HG03280 (cell line): Measurements from ENCODE around the gene NCSTN.

Experiments used
- ATAC-seq: cut with Tn5 transposase; IDR thresholded peaks from one replicate; pipeline ENCODE4 v1.9.1; 2021; ENCODE audit warnings: mild to moderate bottlenecking, moderate library complexity; ENCODE audit not compliant: unreplicated experiment

Gene NCSTN

GRCh38 chr1:160342953-160343869 is at the start of gene NCSTN, which contains the start of gene COPA:
Gene NCSTN (plus strand): TSS chr1:160343383. CDS start chr1:160343397, 14 bp downstream.
Gene COPA (minus strand): TSS chr1:160343250. CDS start chr1:160343170, 80 bp downstream.
- peak; percentile 94 for ATAC-seq

DNA sequence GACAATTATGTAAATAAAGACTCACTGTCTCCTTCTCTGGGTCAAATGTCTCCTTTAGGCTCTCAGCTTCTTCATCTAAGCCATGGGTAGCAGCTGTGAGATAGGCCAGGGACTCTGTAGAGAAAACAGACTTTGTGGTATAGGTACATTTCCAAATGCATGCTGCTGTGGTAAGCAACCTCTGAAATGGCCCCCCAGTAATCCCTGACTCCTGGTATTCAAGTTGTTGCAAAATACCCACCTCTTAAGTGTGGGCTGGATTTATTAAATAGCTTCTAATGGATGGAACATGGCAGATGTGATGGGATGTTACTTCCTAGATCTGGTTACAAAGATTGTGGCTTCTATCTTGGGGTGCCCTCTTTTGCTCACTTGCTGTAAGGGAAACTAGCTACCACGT is 47.1 kb upstream of the NCSTN start:
- no peak for ATAC-seq

DNA sequence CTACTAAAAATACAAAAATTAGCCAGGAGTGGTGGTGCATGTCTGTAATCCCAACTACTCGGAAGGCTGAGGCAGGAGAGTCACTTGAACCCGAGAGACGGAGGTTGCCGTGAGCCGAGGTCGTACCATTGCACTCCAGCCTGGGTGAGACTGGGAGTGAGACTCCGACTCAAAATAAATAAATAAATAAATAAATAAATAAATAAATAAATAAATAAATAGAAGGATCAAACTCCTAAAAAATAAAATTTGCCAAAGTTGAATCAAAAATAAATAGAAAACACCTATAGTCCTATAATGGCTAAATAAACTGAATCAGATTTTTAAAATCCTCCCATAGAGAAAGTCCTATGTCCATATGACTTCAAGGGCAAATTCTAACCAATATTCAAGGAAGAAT is 43.0 kb upstream of the NCSTN start:
- ATAC-seq = no peak

GRCh38 chr1:160307118-160307791 is 35.9 kb upstream of the NCSTN start:
- ATAC-seq = no peak

GRCh38 chr1:160308451-160309184 is 34.6 kb upstream of the NCSTN start:
- ATAC-seq = no peak

- no peak for ATAC-seq
Observed at GRCh38 chr1:160309185-160309557, 34.0 kb upstream of the NCSTN start.

DNA sequence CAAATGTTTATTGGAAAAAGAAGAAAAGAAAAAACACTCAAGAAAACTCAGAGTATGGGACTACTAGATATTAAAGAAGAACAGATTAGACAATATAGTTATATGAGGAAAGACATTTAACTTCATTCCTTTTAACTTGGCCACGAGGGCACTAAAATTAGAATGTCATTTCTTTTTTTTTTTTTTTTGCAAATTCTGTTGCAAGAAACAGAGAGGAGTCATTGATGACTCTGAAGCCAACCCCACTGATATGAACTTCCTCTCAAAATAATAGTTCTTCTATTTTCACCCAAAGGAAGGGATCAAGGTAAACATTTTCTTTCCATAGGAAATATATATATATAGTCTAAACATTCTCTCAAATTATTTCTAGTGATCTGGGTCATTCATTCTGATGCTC is 33.6 kb upstream of the NCSTN start:
- ATAC-seq = no peak

DNA sequence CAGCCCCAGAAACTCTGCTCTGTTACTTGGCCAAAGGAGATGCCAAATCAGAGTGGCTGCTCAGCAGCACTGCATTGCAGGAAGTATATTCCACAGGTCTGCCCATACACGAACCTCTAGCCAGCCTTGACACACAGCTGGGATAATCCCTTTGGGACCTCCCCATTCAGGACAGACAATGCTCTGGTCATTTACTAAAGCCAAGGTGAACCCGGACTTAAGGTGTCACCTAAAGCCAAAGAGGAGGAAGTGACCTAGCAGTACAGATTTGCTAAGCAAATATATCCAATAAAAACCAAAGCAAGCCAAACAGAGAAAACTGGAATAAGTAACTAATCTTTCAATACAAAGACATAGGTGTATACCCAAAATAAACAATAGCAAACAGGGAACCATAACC is 27.8 kb upstream of the NCSTN start:
- no peak for ATAC-seq

- no peak for ATAC-seq
Observed at GRCh38 chr1:160322831-160323230, 20.4 kb upstream of the NCSTN start.

DNA sequence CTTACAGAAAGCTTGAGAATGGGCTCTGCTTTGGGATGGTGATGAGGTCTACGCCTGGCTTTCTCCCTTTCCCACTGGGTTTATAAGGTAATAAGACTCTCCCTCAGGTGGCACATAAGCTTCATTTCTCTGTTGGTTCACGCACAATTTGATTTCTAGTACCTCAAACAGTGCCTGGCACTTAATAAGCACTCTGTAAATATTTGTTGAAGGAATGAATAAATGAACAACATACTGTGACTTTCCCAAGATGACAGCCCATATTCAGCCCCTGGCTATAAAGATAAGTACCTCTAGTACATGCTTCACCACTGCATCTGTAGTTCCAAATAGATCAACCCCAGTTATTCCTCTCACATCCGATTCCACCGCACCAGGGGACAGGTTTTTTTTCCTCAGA is 17.9 kb upstream of the NCSTN start:
- ATAC-seq = no peak

- ATAC-seq = no peak
Observed at GRCh38 chr1:160326418-160326817, 16.8 kb upstream of the NCSTN start.

DNA sequence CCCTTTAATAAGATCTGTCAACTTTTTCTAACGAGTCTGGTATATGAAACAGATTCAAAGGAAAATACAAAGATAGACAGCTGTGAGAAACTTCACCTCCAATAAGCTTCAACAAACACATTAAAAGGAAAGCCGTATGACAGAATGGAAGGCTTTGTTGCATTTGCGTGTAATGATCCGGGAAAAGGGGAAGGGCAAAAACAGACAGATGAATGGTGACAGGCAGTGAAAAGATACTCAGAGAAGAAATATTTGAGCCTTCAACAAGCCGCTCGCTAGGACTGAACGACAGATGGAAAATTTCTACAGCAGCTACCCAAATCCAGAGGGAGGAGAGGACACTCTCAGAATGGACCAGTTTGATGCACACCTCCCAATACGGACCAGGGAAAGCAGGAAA is 15.0 kb upstream of the NCSTN start:
- ATAC-seq = no peak

- no peak for ATAC-seq
Observed at GRCh38 chr1:160330119-160330518, 13.1 kb upstream of the NCSTN start.

- no peak for ATAC-seq
Observed at GRCh38 chr1:160332516-160332915, 10.7 kb upstream of the NCSTN start.

GRCh38 chr1:160338580-160338979 is 4.6 kb upstream of the NCSTN start:
- no peak for ATAC-seq

DNA sequence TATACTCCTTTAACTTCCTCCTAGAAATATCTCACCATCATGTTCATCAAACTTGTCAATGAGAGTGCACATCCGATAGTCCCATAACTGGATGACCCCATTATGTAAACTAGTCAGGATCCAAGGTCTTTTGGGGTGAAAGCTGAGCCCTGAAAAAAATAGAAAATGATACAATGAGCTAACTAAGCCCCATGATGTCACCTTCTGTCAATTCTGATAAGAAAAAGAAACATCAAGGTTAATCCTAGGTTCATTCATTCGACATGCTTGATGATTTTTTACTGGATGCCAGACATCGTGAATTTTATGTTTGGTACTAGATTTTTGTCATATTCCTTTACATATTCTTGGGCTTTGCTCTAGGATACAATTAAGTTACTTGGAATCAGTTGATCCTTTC is 3.0 kb upstream of the NCSTN start:
- ATAC-seq = no peak

DNA sequence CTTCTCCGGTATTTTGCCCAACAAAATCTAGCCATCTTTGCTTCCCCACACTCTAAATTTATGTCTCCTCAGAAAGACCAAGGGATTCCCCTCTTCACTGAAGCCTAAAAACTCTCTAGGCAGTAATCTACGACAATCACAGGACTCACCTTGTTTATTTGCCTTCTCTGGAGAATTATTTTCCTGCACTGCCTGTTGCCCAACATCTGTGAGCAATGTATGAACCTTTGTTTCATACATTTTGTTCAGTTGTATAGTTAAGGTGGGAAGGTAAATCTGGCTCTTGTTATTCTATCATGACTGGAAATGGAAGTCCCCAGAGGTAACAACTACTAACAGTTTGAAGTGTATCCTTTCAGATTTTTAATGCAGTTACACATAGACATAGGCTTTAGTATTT is 2.3 kb upstream of the NCSTN start:
- ATAC-seq = no peak

DNA sequence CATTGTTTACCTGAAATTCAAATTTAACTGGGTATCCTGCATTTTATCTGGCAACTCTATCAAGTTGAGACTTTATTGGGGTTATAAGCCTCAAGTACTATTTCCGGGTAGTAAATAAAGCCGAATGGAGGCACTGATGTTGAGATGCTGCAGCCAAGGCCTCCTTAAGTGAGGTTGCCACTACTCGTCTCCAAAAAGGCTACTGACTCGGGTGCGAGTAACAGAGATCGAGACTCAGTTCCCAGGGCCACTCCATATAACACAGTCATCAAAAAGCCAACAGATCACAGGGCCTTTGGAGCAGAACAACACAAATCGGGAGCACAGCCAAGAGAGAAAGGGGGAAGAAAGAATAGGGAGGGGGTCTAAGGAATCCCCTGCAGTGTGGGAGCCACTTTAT is 657 bp upstream of the NCSTN start:
- ATAC-seq = no peak

DNA sequence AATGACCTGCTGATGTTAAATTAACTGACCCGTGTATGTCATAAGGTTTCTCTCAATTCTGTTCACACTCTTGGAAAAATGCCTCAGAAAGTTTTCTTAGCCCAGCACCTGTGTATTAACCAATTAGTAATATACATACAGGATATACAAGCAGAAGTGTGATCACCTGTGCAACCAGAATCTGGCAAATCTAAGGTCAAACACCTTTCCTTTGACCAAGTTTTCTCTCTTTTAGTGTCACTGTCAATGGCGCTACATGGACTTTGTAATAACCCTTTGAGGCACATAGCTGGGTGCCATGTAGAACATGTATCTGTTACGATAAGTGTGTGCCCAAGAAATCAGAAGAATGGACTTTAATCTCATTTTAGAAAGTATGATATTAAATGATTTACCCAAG is 1.1 kb downstream of the NCSTN start:
- ATAC-seq = no peak

- no peak for ATAC-seq
Observed at GRCh38 chr1:160344936-160345335, 1.8 kb downstream of the NCSTN start.

GRCh38 chr1:160346463-160346862 is 3.3 kb downstream of the NCSTN start:
- no peak for ATAC-seq

DNA sequence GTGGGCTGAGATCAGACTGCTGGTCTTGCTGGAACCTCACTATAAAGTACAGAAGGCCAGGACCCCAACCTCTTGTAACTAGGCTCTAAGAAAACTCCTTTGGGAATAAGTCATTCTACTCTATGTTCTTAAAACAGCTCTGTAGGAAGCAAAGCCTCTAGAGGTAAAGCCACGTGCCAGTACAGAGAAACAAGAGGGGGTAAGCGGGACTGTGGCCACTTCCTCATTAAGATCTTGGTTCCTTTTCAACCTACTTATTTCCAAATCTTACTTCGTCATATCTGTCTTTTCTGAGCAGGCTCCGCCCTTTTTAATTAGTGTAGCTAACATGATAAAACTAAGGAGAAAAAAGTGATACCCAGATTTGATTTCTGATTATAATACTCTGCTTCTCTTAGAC is 3.8 kb downstream of the NCSTN start:
- peak; percentile 38 for ATAC-seq
